NCI-H748 (cell line): ENCODE data around the gene YKT6.
"Not testable (repeated sequence)": the region's sequence is repeated elsewhere in the genome, so short reads cannot be mapped to it uniquely, and the experiment has no call there.

Experiments used
- DNase-seq: peaks from one replicate; lab custom pipeline; 2025; ENCODE audit not compliant: unreplicated experiment; lab: John Stamatoyannopoulos, UW

The YKT6 gene

DNA sequence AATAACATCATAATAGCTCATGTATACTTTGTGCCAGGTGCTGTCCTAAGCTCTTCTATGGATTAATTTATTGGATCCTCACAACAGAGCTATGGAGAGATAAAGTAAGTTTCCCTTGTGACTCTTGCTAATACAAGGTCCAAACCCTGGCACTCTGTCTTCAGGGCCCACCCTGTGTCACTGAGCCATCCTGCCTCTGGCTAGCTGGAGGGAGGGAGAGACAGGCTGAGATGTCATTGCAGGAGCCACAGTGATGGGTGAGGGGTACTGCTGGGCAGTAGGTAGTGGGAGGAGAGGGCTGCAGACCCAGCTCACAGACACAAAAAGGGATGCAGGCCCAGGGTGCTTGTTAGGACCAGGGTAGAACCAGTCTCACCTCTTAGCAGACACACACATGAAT is 28.4 kb upstream of the YKT6 start:
- DNase-seq: no peak

DNA sequence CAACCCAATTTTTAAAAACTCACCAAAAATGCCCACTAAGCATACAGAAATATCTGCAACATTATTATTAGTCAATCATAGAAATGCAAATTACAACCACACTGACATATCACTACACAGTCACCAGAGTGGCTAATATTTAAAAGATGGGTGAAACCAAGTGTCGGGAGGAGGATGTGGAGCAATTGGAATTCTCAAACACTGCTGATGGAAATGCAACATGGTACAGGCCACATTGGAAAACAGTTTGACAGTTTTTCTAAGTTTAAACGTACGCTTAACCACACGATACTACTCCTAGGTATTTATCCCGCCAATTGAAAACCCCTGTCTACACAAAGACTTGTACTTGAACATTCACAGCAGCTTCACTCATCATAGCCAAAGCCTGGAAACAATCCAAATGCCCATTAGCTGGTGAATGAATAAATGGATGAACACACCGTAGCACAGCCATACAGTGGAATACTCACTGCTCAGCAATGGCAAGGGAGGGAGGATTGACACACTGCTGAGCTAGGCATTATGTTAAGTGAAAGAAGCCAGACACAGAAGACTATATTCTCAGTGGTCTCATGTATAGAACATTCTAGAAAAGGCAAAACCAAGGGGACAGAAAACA is 27.9 kb upstream of the YKT6 start:
- peak; percentile 55 for DNase-seq

DNA sequence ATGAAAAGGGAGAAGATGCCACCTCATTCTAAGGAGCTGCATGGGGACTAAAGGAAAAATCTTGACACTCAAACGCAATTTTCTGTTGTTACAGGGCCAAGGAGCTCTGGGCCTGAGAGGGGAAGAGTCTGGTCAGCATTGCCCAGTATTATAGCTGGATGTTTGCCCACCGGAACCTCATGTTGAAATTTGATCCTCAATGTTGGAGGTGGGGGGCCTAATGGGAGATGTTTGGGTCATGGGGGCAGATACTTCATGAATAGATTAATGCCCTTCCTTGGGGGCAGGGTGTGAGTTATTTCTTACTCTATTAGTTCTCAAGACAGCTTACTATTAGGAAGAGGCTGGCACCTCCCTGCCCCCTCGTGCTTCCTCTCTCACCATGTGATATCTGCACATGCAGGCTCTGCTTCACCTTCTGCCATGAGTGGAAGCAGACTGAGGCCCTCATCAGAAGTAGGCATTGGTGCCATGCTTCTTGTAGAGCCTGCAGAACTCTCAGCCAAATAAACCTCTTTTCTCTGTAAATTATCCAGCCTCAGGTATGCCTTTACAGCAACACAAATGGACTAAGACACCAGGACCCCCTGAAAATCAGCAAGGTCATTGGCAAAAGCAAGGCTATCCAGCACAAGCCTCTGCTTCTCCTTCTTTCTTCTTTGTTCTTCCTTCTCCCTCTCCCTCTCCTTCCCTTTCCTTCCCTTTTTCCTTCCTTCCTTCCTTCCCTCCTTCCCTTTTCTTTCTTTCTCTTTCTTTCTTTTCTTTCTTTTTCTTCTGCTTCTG is 26.7 kb upstream of the YKT6 start:
- DNase-seq: no peak

DNA sequence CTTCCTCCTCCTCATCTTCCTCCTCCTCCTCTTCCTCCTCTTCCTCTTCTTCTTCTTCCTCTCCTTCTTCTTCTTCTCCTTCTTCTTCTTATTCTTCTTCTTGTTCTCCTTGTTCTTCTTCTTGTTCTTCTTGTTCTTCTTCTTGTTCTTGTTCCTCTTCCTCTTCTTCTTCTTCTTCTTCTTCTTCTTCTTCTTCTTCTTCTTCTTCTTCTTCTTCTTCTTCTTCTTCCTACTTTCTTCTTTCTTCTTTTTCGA is 26.2 kb upstream of the YKT6 start:
- DNase-seq: not testable (repeated sequence)

DNA sequence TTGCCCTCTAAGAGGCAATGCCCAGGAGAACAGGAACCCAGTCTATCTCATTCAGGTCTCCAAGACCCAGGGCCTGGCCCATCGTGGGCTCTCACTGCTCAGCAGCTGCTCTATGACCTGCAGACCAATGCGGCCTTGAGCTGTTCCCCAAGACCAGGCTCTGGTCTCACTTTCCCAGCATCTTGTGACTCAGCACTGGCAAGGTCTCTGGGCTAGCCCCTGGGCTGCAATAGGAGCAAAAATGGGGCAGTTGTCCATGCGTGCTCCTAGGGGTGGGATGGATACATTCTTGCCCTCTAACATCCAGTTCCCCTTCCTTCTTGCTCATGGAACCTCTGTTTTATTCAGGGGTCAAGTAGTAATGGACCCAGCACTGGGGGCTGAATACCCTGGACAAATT is 25.0 kb upstream of the YKT6 start:
- DNase-seq: no peak

DNA sequence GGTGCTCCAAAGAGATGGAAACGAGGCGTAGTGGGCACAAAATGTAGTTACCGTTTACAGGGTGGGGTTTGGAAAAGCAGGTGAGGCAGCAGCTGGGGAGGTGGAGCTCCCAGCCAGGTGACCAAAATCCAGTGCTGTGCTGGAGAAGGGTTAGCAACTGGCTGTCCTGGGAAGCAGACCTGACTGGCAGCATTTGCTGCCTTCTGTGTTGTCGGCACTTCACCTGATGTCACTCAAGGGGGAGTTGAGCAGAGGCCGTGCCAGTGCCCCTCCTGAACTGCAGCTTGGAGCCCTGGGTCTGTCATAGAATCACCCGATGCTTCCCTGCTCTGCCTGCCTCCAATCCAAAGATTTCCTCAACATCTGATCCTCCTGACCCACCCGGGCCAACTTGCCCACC is 24.3 kb upstream of the YKT6 start:
- no peak for DNase-seq

DNA sequence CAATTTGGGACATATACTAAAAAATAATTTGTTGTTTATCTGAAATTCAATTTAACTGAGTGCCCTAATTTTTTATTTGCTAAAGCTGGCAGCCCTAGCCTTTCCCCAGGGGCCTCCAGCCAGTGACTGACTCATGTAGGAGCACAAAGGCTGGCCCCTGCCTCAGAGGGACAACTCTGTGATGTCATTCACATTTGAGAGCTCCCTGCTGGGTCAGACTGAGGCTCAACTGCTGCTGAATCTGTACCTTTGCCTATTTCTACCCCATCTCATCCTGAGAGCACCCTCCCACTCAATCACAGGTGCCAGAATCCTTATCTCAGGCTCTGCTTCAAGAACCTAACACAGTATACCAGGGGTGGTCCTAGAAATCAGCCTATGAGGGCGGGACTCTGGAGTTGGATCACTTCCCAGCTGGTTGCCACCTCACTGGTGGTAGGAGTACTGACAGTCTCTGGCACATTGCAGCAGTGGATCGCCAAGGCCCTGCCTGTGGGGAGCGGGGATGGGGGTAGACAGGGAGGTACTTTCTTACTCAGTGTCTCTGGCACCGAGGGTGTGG is 23.1 kb upstream of the YKT6 start:
- DNase-seq: no peak

DNA sequence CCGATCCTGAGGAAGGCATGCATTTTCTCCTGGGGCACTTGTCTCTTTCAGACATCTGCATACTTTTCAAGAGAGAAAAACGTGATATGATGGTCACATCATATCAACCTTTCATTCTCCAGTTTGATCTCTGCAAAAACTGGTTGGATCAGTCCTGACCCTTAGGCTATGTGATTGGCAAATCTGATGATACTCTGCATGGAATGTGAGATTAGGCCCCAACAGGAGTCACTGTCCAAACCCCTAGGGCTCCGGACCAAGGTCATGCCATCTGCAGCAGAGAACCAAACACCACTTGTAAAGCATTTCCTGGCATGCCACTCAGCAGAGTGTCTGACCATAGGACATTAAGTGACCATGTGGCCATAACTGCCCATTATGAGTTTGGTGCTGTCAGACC is 20.1 kb upstream of the YKT6 start:
- DNase-seq: no peak

DNA sequence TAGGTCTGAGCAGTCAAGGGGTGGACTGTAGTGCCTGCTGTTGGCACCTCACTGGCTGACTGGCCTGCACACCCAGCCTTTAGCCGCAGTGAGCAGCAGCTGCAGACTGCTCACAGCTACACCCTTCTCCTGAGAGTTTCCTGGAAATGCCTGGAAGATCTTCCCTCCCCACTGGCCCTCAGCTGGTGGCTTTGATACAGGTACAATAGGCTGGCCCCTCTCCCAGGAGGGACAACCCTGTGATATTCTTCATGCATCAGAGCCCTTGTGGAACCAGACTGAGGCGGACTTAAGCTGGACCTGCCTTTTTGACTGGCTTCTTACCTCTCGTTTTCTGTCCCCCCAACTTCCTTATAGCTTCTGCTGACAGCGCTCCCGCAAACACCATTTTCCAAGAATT is 18.0 kb upstream of the YKT6 start:
- DNase-seq: no peak

DNA sequence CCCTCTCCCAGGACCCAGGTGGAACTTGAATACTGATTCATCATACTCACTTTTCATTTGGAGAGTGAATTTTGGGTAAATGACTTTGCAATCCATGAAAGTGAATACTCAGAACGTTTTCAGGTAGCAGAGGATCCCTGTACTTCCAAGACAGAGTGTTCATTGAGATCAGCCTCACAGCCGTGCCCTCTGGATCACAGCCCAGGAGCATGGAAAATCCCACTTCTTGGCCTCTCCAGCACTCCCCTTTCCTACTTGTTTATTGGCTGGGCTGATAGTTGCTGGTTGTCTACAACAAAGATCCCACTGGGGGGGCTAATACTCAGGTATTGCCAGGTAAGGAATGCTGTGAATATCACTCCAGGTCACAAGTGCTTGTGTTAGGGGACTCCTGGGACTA is 17.4 kb upstream of the YKT6 start:
- DNase-seq: no peak

DNA sequence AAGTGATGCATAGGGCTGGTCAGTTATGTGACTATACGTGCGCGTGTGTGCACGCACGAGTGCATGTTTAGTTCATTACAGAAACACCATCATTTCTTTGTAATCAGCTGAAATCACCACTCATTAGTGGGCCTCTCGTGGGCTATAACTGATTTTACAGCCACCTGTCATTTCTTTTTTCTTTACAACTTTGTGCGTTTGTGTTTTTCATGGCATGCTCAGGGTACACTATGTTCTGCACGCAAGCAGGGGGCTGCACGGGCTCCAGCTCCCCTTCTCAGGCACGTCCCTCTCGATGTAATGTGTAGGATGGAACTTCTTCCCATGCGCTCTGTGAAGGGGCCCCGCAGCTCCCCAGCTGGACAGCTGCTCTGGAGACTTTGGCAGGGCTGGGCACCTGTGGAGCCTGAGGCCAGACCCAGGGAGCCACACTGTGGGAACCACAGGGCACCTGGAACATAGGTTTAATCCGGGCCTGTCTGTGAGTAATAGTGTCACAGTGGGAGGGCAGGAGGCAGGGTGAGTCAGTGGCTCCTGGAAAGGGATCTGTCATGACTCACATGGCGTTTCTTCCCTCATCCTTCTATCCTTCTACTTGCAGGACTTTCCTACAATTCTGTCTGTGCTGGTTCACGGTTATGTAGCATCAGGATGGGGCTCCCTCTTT is 16.4 kb upstream of the YKT6 start:
- no peak for DNase-seq

DNA sequence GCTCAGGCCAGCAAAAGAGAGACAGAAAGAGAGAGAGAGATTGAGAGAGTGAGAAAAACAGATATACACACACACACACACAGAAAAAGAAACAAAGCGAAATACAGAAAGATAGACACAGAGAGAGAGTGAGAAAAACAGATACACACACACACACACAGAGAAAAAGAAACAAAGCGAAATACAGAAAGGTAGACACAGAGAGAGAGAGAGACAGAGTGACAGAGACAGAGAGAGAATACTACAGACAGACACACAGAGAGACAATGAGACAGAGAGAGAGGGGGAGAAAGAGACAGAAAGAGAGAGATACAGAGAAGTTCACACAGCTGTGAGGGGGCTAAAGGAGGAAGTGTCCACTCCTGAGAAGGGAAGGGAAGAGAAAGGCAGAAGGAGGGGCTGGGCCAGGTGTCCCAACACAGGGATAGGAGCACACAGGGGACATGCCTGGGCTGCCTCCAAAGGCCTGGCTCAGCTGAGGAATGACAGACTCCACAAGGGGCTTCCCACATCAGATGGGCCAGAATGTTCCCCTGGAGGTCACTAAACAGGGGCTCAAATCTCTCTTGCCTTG is 15.8 kb upstream of the YKT6 start:
- no peak for DNase-seq

DNA sequence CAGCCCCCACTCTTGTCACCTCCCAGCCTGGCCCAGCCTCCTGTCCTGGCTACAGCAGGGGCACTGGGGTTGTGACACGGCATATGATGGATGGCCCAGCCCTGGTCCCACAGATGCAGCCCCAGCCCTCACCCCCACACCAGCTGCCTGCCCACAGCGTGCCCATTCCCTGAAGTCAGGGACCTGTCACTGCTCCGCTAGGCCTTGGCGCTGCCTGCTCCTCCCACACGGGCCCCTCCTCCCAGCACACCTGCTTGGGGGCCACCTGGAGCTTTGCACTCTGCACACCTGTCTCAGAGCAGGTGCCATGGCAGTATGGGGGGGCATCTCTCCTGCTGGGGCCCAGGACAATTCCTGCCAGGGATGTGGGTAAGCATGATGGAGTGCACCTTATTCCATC is 15.0 kb upstream of the YKT6 start:
- peak; percentile 76 for DNase-seq

DNA sequence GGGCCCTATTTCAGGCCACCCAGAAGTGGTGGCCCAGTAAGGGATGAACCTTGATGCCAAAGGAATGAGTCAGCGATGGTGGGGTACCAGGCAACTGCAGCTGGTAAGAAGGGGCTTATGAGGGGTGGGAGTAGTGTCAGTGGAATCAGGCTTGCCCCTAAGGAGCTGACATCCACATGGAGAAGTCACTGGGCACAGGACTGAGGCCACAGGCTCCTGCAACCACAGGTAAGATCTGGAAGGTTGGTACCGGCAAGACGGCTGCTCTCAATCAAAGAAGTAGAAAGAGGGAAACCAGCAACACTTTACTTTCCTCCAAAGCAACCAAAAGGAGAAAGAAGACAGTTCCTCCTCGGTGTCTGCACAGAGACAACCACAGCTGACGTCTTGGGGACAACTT is 14.0 kb upstream of the YKT6 start:
- no peak for DNase-seq

DNA sequence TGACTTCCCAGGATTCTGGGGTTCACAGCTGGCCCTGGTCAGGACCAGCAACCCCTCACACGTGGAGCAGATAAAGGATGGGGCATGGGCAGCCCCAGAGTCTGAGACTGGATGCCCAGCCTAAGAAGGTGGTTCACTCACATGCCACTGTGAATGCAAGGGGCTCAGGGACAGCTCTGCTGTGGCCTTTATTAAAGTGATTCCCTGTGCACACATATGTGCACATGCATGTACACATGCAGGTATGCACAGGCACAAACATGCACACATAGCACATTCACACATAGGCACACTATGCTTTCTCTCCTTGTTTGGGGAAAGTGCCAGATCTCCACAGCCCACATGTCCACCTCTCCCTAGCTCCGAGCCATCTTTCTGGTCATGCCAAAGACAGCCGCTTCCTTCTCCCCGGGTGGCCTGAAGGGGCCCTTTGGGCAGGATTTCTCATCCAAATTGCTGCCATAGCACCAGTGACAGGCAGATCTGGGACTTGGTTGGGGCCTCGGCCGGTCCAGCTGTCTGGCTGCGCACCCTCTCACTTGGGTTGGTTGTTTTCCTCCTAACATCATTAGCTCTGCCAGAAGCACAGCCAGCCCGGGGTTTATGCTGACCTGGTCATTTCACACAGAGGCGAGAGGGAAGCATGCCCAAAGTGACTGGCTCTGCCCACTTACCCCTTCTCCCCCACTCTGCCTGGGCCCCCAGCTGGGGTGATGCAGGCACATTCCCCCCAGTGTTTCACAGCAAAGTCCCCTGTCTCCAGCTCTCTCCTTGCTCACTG is 13.0 kb upstream of the YKT6 start:
- no peak for DNase-seq

DNA sequence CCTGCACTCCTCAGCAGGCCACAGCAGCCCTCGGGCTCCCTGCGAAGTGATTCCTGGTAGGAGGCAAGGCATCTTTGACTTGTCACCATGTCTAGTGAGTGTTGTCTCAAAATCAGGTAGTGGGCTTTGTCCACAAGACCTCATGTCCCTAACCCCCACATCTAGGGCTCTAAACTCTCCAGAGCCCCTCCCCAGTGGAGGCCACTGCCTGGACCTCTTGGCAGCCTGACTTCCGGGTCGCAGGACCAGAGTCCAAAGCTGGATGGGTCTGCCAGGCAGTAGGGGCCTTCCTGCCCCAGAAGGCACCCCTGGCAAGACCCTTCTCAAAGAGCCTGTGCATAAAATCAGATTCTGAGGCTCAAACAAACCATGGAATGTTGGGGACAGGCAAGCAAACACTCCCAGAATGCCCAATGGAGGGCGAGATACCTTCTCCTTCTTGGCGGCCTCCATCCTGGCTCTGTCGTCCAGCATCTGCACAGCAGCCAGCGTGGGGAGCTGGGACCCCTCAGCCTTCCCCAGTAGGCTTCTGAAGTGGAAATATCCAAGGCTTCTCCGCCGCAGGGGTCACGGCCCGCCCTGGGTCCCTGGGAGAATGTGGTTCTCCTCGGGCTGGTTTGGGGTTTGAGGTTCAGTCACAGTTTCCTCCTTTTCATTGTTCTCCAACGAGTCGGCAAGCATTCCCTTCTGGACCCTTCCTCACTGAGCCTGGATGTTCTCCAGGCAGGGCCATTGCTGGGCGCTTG is 12.1 kb upstream of the YKT6 start:
- no peak for DNase-seq

DNA sequence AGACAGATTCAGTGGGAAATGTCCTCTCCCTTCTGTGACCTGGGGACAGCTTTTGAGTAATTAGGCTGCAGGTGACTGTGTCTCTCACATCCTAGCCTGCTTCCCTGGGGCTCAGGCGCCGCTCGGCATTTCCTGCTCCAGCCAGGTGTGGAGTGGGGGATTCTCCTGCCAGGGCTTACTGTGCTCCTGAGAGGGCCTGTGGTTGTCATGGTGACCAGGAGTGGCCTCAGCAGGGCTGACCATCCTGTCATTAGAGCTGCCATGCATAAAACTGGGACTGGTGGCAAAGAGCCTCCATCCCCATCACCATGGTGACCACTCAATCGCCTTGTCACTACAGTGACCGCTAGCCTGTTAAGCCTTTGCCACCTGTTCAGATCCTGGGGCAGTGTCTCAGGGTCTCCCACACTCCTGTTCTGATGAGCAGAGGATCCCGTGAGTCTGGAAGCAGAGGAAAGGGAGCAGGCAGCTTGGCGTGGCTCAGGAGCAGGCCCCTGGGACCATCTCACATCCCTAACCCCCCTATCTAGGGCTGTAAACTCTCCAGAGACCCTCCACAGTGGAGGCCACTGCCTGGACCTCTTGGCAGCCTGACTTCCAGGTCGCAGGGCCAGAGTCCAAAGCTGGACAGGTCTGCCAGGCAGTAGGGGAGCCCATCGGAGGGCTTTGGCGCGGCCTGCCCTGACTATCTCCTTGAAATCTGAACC is 11.3 kb upstream of the YKT6 start, which contains the start of gene GCK:
Gene GCK (minus strand): TSS at position 154 of the 707 bp plus-strand sequence. CDS start 486 bp downstream, outside the sequence.
- DNase-seq: peak; percentile 99

DNA sequence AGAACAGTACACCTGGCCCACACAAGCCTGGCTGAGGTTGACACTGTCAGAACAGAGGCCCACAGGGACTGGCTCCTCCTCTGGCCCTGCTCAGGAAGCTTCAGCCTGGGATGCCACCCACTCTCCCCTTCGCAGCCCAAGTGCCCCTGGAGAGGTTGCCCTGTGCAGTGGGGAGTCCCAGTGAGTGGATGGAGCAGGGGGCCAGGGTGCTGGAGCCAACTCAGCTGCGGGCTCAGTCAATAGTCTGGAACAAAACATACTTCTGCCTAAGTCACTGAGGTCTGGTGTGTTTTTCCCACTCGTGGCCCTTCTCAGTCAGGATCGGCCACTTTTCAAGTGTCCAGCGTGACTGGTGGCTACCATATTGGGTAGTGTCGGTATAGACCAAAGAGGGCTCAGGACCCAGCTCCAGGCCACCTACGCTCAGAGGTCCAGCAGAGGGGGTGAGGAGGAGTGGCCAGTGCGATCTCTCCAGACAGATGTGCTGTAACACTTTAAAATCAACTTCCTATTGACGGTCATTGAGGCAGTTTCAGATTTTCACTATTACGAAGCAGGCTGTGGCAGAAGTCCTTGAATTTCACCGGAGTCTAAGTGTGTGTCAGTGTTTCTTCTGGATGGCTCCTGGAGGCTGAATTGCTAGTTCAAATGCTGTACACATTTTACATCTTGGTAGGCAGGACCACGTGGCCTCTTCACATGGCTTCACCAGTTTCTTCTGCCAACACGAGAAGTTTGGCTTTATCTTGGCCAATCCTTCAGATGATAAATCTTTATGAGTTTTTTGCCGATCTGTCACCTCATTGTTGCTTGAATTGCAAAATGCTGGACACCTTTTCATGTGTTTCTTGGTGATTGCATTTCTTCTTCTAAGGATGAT is 10.5 kb upstream of the YKT6 start:
- no peak for DNase-seq

DNA sequence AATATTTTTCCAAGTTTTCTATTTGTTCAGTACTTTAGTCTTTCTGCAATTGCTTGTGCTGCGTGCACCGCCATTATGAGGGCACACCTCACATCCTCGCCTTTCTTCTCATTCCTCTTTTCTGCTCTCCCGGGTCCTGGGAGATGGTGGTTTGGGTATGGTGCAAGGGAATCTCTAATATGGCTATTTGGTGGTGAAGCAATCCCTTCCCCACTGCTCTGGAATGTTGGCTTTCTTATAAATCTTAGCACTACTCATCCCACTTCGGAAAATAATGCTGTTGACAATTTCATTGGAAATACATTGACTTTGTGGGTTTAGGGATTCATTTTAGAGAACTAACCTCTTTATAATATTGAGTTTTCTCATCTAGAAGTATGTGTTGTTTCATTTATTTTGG is 9.6 kb upstream of the YKT6 start:
- no peak for DNase-seq
